HG03039 (cell line): ENCODE measurements around the gene WWP2.
"Not testable (repeated sequence)": the region's sequence is repeated elsewhere in the genome, so short reads cannot be mapped to it uniquely, and the experiment has no call there.

Source experiments
- ATAC-seq: cut with Tn5 transposase; IDR thresholded peaks from one replicate; pipeline ENCODE4 v1.9.1; 2021; ENCODE audit warnings: mild to moderate bottlenecking, moderate library complexity; ENCODE audit not compliant: unreplicated experiment

WWP2 gene

GRCh38 chr16:69793526-69793925, 31.4 kb downstream of the WWP2 start:
- ATAC-seq: no peak

GRCh38 chr16:69794486-69794885, 32.4 kb downstream of the WWP2 start:
- ATAC-seq: no peak

- ATAC-seq: no peak
Observed at GRCh38 chr16:69796285-69797118, 34.4 kb downstream of the WWP2 start.

- no peak for ATAC-seq
Observed at GRCh38 chr16:69798466-69798865, 36.3 kb downstream of the WWP2 start.

- ATAC-seq: no peak
Observed at GRCh38 chr16:69799611-69800031, 37.5 kb downstream of the WWP2 start.

GRCh38 chr16:69804297-69804696, 42.2 kb downstream of the WWP2 start:
- ATAC-seq: no peak

- not testable (repeated sequence) for ATAC-seq
Observed at GRCh38 chr16:69806776-69807175, 44.6 kb downstream of the WWP2 start.

- no peak for ATAC-seq
Observed at GRCh38 chr16:69812688-69813014, 50.5 kb downstream of the WWP2 start.

GRCh38 chr16:69814078-69814477, 51.9 kb downstream of the WWP2 start:
- no peak for ATAC-seq

GRCh38 chr16:69814561-69814960, 52.4 kb downstream of the WWP2 start:
- ATAC-seq: no peak

GRCh38 chr16:69815216-69815883, 53.2 kb downstream of the WWP2 start:
- ATAC-seq: not testable (repeated sequence)

GRCh38 chr16:69816996-69817395, 54.9 kb downstream of the WWP2 start:
- ATAC-seq: no peak

GRCh38 chr16:69818891-69819545, 56.9 kb downstream of the WWP2 start:
- ATAC-seq: no peak

GRCh38 chr16:69820926-69821541, 58.9 kb downstream of the WWP2 start:
- ATAC-seq: no peak

- no peak for ATAC-seq
Observed at GRCh38 chr16:69821844-69822173, 59.7 kb downstream of the WWP2 start.

GRCh38 chr16:69822174-69822935, 60.2 kb downstream of the WWP2 start:
- ATAC-seq: no peak

- ATAC-seq: peak; percentile 76
Observed at GRCh38 chr16:69823831-69824563, 61.9 kb downstream of the WWP2 start.

GRCh38 chr16:69824564-69825142, 62.5 kb downstream of the WWP2 start:
- ATAC-seq: not testable (repeated sequence)

- no peak for ATAC-seq
Observed at GRCh38 chr16:69827524-69827923, 65.4 kb downstream of the WWP2 start.

- no peak for ATAC-seq
Observed at GRCh38 chr16:69829338-69829737, 67.2 kb downstream of the WWP2 start.
